Sigmoid colon (tissue), 7 donors: ENCODE data around the gene CRELD2. TPM values are rescaled to one million over a fixed set of nuclear protein-coding genes. Genes with fewer than 3 reads are reported as not detected.

ENCODE experiments used
- DNase-seq: peaks from one replicate; pipeline ENCODE4 v3.0.0-alpha.2; 2019
- H3K27ac ChIP-seq, 4 donors: fragments of 200-600 bp; sonication (generic); one replicate each; pipeline ENCODE4 v1.5.1; 2016 to 2019; ENCODE audit warnings: mild to moderate bottlenecking in 1 of 4
- H3K27me3 ChIP-seq, 3 donors: fragments of 200-600 bp; sonication (generic); one replicate each; pipeline ENCODE4 v1.5.1; 2019; ENCODE audit warnings: mild to moderate bottlenecking in 1 of 3
- H3K36me3 ChIP-seq, 4 donors: fragments of 200-600 bp; sonication (generic); one replicate each; pipeline ENCODE4 v1.5.1; 2016 to 2019
- H3K4me1 ChIP-seq, 4 donors: fragments of 200-600 bp; sonication (generic); one replicate each; pipeline ENCODE4 v1.5.1; 2017 to 2019
- H3K4me3 ChIP-seq, 4 donors: fragments of 200-600 bp; sonication (generic); one replicate each; pipeline ENCODE4 v1.5.1; 2017 to 2019; ENCODE audit warnings: mild to moderate bottlenecking in 2 of 4, moderate library complexity in 1 of 4
- H3K9me3 ChIP-seq, 4 donors: fragments of 200-600 bp in 3 of 4; sonication (generic) in 3 of 4; one replicate each; pipeline versions ENCODE4 v1.5.1 to v1.6.1; 2013 to 2019
- CTCF ChIP-seq, 4 experiments: fragments of 450-650 bp in 3 of 4; fragments of 200-600 bp in 1 of 4; IDR thresholded peaks; one replicate each; pipeline ENCODE4 v1.5.1; 2016 to 2019; ENCODE audit warnings: antibody characterized with exemption in 4 of 4, mild to moderate bottlenecking in 3 of 4, moderate library complexity in 2 of 4
- EP300 ChIP-seq, 4 donors: sonication (generic); formaldehyde crosslinking; IDR thresholded peaks; one replicate each; pipeline ENCODE4 v1.6.1; 2017; ENCODE audit warnings: antibody characterized with exemption in 4 of 4
- POLR2A ChIP-seq, 2 donors: fragments of 450-650 bp; IDR thresholded peaks; one replicate each; pipeline ENCODE4 v1.6.1; 2016; ENCODE audit warnings: antibody characterized with exemption in 2 of 2, mild to moderate bottlenecking in 2 of 2, moderate library complexity in 2 of 2
- POLR2AphosphoS5 ChIP-seq, 4 donors: sonication (generic); formaldehyde crosslinking; IDR thresholded peaks; one replicate each; pipeline ENCODE4 v1.6.1; 2017; ENCODE audit warnings: antibody characterized with exemption in 4 of 4
- WGBS, 2 donors: extraction: QIAGEN DNeasy Blood & Tissue Kit; methylation state at CpG; one replicate each; pipeline ENCODE4 v1.1.7; 2013; 5-methylcytosine and 5-hydroxymethylcytosine counted together
- intact Hi-C: fragments of 100-400 bp; cut with DNase I; formaldehyde crosslinking; loops from one replicate; pipeline ENCODE4 v1.15.1; 2023
- polyA plus RNA-seq, 3 donors: library from polyadenylated mRNA; stranded (reverse); fragments of 200-250 nt; gene quantifications; one replicate each; pipeline ENCODE4 v1.2.3, GENCODE V29; 2013
- total RNA-seq, 4 donors: library from RNA; depleted of rRNA; stranded (reverse); fragments of >200 nt; gene quantifications; one replicate each; pipeline ENCODE4 v1.1.0, GENCODE V29; 2016
- donor health status: healthy with polysubstance abuse.
- donor health status: Bipolar disorder and iron deficiency.
- donor health status: healthy.

Gene CRELD2
- total and polyA plus RNA-seq, 7 donors: 9.2 to 97.7 (median 20.2) TPM

GRCh38 chr22:49901457-49901856 lies 17.0 kb upstream of the CRELD2 start:
- TF ChIP-seq POLR2A (IDR thresholded peaks at IDR 0.05) (no peak), POLR2AphosphoS5 (IDR thresholded peaks at IDR 0.05) (no peak), CTCF (IDR thresholded peaks at IDR 0.05) (no peak), EP300 (IDR thresholded peaks at IDR 0.05) (no peak)
- Histone ChIP-seq H3K9me3 (no peaks in the 10 kb centered on the region), H3K27me3 (no peaks in the 10 kb centered on the region), H3K27ac (no peak overlapping the region), H3K4me3 (no peak overlapping the region), H3K4me1 (no peaks in the 10 kb centered on the region), H3K36me3 (peaks cover 5 to 54% (median 28%) of the 10 kb centered on the region in 4 donors)
- 92 to 98% methylated on average over 11 of the region's 11 CpGs for WGBS, 2 donors
- DNase-seq: no peak
- intact Hi-C loops: no loop called here

- TF ChIP-seq POLR2AphosphoS5 (IDR thresholded peaks at IDR 0.05): no peak
- 90 to 95% methylated on average over 17 of the region's 17 CpGs for WGBS, 2 donors
- DNase-seq: peak; percentile 56
- no peak overlapping the region for H3K4me3 ChIP-seq
- intact Hi-C loops: no loop called here
- peaks cover 16 to 70% (median 37%) of the 10 kb centered on the region in 4 donors for H3K36me3 ChIP-seq
- H3K9me3 ChIP-seq: no peaks in the 10 kb centered on the region
- no peaks in the 10 kb centered on the region for H3K27me3 ChIP-seq
- H3K27ac ChIP-seq: no peak overlapping the region
- no peaks in the 10 kb centered on the region for H3K4me1 ChIP-seq
These were observed 15.0 kb upstream of the CRELD2 start for GRCh38 chr22:49903322-49904039.

- peak; percentile 56 for DNase-seq
- H3K27ac ChIP-seq: no peak overlapping the region
- H3K36me3 ChIP-seq: peaks cover 16 to 74% (median 40%) of the 10 kb centered on the region in 4 donors
- intact Hi-C loops: no loop called here
- no peaks in the 10 kb centered on the region for H3K27me3 ChIP-seq
- H3K4me1 ChIP-seq: no peaks in the 10 kb centered on the region
- TF ChIP-seq POLR2A (IDR thresholded peaks at IDR 0.05): no peak
- H3K9me3 ChIP-seq: no peaks in the 10 kb centered on the region
- H3K4me3 ChIP-seq: no peak overlapping the region
- WGBS, 2 donors: 92 to 95% methylated on average over 11 of the region's 11 CpGs
These were observed 14.4 kb upstream of the CRELD2 start for GRCh38 chr22:49904040-49904369.

GRCh38 chr22:49905465-49905864 lies 13.0 kb upstream of the CRELD2 start:
- no peaks in the 10 kb centered on the region for H3K4me1 ChIP-seq
- peaks cover 16 to 85% (median 44%) of the 10 kb centered on the region in 4 donors for H3K36me3 ChIP-seq
- no peak for DNase-seq
- H3K9me3 ChIP-seq: no peaks in the 10 kb centered on the region
- H3K27me3 ChIP-seq: no peaks in the 10 kb centered on the region
- H3K27ac ChIP-seq: no peak overlapping the region
- TF ChIP-seq POLR2A (IDR thresholded peaks at IDR 0.05) (no peak), CTCF (IDR thresholded peaks at IDR 0.05) (no peak), POLR2AphosphoS5 (IDR thresholded peaks at IDR 0.05) (no peak), EP300 (IDR thresholded peaks at IDR 0.05) (no peak)
- WGBS, 2 donors: 97% methylated on average over 18 of the region's 18 CpGs
- intact Hi-C loops: no loop called here
- no peak overlapping the region for H3K4me3 ChIP-seq

- H3K4me1 ChIP-seq: no peaks in the 10 kb centered on the region
- peak; percentile 43 for DNase-seq
- H3K36me3 ChIP-seq: peaks cover 16 to 85% (median 43%) of the 10 kb centered on the region in 4 donors
- WGBS, 2 donors: 96 to 97% methylated on average over 28 of the region's 28 CpGs
- no peaks in the 10 kb centered on the region for H3K27me3 ChIP-seq
- intact Hi-C loops: no loop called here
- H3K4me3 ChIP-seq: no peak overlapping the region
- no peaks in the 10 kb centered on the region for H3K9me3 ChIP-seq
- TF ChIP-seq CTCF (IDR thresholded peaks at IDR 0.05) (no peak), POLR2A (IDR thresholded peaks at IDR 0.05) (no peak)
- H3K27ac ChIP-seq: no peak overlapping the region
These were observed 12.2 kb upstream of the CRELD2 start for GRCh38 chr22:49906071-49906798.
